GM18907 (cell line): ENCODE measurements around the gene ZNF367.

Source experiments
- ATAC-seq: cut with Tn5 transposase; IDR thresholded peaks from one replicate; pipeline ENCODE4 v1.9.1; 2021; ENCODE audit warnings: mild to moderate bottlenecking, moderate library complexity; ENCODE audit not compliant: unreplicated experiment

ZNF367 gene

GRCh38 chr9:96418083-96418919 lies at the start of gene ZNF367:
Gene ZNF367, minus strand, starts transcription at chr9:96418370. Its CDS starts 338 bp downstream, at chr9:96418032.
- ATAC-seq: peak; percentile 65

- ATAC-seq: no peak
Observed at GRCh38 chr9:96467784-96468183, 49.6 kb upstream of the ZNF367 start.

GRCh38 chr9:96464426-96464825 lies 46.3 kb upstream of the ZNF367 start:
- ATAC-seq: no peak

GRCh38 chr9:96462541-96462940 lies 44.4 kb upstream of the ZNF367 start:
- no peak for ATAC-seq

GRCh38 chr9:96461336-96461735 lies 43.2 kb upstream of the ZNF367 start:
- no peak for ATAC-seq

- ATAC-seq: no peak
Observed at GRCh38 chr9:96460882-96461281, 42.7 kb upstream of the ZNF367 start.

- no peak for ATAC-seq
Observed at GRCh38 chr9:96460470-96460869, 42.3 kb upstream of the ZNF367 start.

GRCh38 chr9:96459268-96460007 lies 41.3 kb upstream of the ZNF367 start:
- ATAC-seq: no peak

- ATAC-seq: no peak
Observed at GRCh38 chr9:96458226-96458625, 40.1 kb upstream of the ZNF367 start.

- no peak for ATAC-seq
Observed at GRCh38 chr9:96457266-96457665, 39.1 kb upstream of the ZNF367 start.

- ATAC-seq: no peak
Observed at GRCh38 chr9:96453625-96454024, 35.5 kb upstream of the ZNF367 start.

- no peak for ATAC-seq
Observed at GRCh38 chr9:96450613-96451528, 32.7 kb upstream of the ZNF367 start.

- peak; percentile 92 for ATAC-seq
Observed at GRCh38 chr9:96449845-96450612, 31.9 kb upstream of the ZNF367 start, which contains the start of gene HABP4. Gene HABP4, plus strand, starts transcription at chr9:96450169. Its CDS starts 111 bp downstream, at chr9:96450280.

- peak; percentile 27 for ATAC-seq
Observed at GRCh38 chr9:96449523-96449844, 31.3 kb upstream of the ZNF367 start.

- no peak for ATAC-seq
Observed at GRCh38 chr9:96448546-96449170, 30.5 kb upstream of the ZNF367 start.

- ATAC-seq: no peak
Observed at GRCh38 chr9:96447406-96447805, 29.2 kb upstream of the ZNF367 start.

- no peak for ATAC-seq
Observed at GRCh38 chr9:96442491-96442890, 24.3 kb upstream of the ZNF367 start.

GRCh38 chr9:96441798-96442445 lies 23.8 kb upstream of the ZNF367 start:
- ATAC-seq: no peak

- ATAC-seq: no peak
Observed at GRCh38 chr9:96440671-96441199, 22.6 kb upstream of the ZNF367 start.
